NCI-H1417 treated with DMSO at 0.1 percent for 48 hours (cell line): ENCODE data around the gene RIMS4.

Experiments
- DNase-seq: peaks from one replicate; lab custom pipeline; 2025; lab: John Stamatoyannopoulos, UW

Gene RIMS4

GRCh38 chr20:44810391-44811149 lies at the start of gene RIMS4:
Gene RIMS4 (minus strand): TSS chr20:44810546. CDS start chr20:44810271, 275 bp downstream.
- DNase-seq: no peak

DNA sequence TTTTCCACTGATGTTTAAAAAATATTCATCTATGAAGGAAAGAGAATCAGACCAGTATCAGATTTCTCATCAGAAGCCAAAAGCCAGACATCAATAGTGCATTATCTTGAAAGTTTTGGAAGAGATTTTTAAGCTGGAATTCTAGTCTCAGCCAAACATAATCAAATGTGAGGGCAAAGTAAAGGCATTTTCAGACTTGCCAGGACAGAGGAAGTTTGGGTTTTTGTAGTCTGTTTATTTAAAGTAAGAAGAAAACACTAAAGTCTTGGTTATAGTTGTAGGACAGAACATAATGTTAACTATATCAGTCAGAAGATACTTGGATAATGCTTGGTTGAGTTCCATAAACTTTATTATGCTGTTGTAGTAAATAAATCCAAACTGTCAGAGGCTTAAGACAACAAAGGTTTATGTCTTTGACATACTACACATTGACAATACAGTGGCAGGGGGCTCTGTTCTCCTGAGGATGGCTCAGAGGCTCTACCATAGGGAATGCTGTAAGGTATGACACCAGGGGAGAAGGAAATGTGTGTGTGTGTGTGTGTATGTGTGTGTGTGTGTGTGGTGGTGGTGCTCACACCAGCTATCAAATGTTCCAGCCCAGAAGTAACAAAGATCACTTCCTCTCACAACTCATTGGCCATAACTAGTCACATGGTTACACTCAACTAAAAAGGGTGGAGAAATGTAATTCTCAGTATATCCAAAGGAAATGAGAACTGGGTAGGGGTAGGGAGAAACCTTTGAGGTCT lies 48.4 kb upstream of the RIMS4 start:
- no peak for DNase-seq

- DNase-seq: no peak
Measured at GRCh38 chr20:44856856-44857448, 46.6 kb upstream of the RIMS4 start.

DNA sequence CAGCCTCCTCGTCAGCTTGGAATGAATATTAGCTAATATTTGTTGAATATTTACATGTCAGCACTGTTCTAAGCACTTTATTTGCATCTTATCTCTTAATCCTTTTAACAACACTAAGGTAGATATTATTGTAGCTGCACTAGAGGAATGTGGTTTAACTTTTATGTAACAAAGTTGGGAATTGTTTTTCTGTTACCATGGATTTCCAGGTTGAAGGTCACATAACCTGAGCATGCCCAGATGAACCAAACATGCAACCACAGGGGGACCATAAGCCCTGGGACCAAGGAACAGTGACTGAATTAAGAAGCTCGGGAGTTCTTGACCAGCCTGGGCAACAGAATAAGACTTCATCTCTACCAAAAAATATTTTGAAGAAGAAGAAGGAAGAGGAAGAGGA lies 46.1 kb upstream of the RIMS4 start:
- no peak for DNase-seq

- DNase-seq: no peak
Measured at GRCh38 chr20:44851545-44851944, 41.2 kb upstream of the RIMS4 start.

GRCh38 chr20:44850837-44851236 lies 40.5 kb upstream of the RIMS4 start:
- no peak for DNase-seq

- DNase-seq: no peak
Measured at GRCh38 chr20:44850272-44850671, 39.9 kb upstream of the RIMS4 start.

DNA sequence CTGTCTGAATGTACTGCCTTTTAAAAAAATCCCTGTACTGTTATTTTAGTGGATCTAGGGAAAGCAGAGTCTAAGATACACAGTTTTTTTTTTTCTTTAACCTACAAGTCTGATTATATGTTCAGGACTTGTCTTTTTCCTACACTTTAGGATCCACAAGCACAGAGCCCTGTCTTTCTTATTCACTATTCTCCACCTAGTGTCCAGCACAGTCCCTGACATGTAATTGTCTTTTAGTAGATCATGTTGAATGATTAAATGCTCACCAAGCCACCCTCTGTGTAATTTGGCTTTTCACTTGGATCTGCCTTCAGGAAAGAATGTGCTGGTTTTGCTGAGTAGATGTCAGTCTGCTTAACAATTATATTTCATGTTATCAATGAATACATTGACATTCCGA lies 39.4 kb upstream of the RIMS4 start:
- DNase-seq: no peak

DNA sequence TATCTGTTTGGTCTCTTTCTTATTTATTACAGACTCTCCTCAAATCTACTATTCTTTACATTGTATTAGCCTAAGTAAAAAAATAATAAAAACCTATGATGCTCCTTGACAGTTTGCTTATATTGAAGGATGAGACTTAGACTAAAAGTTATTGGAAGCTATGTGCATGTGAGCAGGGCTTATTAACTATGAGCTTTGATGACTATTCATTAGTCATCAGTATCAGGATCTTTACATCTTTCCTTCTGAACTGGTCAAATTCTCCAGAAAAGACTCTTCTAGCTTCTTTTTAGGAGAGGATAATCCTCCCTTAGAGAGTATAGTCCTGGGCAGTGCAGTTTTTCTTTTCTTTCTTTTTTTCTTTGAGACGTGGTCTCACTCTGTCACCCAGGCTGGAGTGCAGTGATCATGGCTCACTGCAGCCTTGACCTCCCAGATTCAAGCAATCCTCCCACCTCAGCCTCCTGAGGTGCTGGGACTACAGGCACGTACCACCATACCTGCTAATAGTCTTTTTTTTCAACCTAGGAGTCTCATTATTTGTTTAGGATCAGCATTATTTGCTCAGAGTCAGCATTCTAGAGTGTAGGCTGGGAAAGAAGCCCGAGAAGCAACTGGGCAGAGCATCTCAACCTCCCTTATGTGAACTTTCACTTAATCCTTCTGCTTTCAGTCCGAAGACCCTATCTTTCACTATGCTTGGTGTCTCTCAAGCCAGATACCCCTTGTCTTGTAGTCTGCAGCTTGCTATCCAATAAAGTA lies 38.1 kb upstream of the RIMS4 start:
- DNase-seq: no peak

DNA sequence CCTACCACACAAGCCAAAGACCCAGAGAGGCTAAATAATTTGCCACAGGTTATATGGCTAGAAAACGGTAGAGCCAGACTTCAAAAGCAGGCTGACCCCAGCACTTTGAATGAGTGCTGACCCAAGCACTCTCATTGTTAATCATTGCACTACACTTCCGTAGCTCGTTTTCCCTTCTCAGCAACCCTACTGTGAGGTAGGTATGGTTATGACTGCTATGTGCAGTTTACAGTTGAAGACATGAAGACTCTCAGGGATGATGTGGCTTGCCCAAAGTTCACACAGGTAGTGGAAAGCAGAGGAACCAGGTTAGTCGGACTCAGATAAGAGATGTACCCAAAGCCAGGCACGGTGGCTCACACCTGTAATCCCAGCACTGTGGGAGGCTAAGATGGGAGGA lies 33.5 kb upstream of the RIMS4 start:
- DNase-seq: no peak

DNA sequence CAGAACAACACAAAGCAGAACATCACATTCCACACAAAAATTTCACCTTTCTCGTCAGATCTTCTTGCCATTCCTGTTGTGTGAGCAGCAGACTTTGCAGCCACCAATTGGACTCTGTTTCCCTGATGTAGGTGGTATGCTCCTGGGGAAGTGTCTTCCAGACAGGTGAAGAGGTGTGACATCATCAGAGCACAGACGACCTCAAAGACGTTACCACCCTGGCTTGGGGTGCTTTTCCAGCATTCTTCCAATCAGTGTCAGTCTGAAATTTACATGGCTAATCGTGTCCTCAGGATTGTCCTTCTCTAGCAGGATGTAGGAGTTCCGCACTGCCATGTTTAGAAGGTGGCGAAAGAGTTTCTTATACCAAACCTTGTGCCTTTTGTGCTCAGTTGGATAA lies 31.6 kb upstream of the RIMS4 start:
- DNase-seq: no peak

DNA sequence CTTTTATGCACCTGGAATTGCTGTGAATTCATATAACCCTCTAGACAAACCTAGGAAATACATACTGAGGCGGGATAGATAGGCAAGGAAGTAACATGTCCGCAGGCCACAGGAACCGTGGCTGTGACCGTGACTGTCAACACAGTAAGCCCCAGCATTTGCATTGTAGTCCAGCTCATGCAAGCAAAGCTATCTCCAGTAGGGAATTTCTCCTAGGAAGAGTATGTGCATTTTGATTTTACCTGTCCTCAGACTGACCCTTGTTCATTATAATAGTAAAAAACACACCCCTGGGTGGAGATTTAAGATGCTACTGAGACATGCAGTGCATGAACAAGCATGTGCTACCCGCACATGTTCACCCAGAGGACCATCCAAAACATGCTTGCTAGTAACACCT lies 30.5 kb upstream of the RIMS4 start:
- no peak for DNase-seq

- no peak for DNase-seq
Measured at GRCh38 chr20:44839481-44839880, 29.1 kb upstream of the RIMS4 start.

- no peak for DNase-seq
Measured at GRCh38 chr20:44838521-44838920, 28.2 kb upstream of the RIMS4 start.

GRCh38 chr20:44837946-44838345 lies 27.6 kb upstream of the RIMS4 start:
- DNase-seq: no peak

GRCh38 chr20:44836601-44837120 lies 26.3 kb upstream of the RIMS4 start:
- DNase-seq: no peak

DNA sequence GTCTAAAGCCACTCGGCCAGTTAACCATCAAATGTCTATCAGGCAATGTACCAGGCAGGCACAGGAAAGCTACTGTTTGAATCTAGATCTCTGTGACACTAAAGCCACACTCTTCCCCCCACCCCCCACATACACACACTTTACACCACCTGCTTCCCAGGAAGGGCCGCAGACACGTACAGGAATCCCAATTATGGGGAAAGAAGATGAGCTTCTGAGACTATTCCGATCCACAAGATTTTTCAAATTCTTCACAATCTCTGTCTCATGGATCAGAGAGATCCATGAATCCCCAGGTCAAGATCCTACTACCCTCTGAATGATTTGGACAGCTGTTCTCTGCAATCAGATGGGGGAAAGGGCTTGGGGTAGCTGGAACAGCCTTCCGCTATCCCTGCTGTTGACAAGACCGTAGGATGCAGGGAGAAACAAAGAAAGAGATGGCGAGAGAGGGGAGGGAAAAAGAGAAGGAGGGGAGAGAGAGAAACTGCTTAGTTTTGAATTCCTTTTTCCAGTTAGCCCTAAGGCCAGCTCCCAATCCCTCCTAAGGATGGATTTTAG lies 25.4 kb upstream of the RIMS4 start:
- DNase-seq: no peak

DNA sequence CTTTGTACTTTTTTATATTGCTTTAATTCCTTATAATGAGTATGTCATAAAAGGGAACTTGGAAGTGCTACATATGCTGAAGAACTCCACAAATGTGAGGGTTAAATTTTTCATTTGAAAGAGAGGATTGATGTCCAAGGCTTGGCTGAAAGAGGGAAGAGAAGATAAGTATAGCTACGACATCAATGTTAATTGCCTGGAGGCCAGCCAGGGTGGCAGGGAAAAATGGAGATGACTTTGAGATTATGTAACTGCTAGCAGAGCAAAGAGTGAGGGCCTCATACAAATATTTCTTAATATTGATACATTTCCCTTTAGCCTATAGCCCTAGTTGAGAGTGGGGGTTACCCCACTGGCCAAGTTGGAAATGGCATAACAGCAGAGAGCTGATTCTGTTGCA lies 24.8 kb upstream of the RIMS4 start:
- no peak for DNase-seq

DNA sequence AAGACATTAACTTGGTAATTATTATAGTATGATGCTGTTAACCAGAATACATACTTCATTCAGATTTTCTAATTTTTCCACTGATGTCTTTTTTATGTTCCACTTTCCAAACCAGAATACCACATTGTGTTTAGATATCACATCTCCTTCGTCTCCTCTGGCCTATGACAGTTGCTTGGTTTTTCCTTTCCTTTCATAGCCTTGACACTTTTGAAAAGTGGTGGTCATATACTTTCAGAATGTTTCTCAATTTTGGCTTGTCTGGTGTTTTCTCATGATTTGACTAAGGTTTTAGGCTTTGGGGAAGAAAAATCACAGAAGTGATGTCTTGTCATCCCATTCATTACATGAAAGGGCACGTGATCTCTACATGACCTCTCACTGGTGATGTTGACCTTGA lies 24.3 kb upstream of the RIMS4 start:
- no peak for DNase-seq

DNA sequence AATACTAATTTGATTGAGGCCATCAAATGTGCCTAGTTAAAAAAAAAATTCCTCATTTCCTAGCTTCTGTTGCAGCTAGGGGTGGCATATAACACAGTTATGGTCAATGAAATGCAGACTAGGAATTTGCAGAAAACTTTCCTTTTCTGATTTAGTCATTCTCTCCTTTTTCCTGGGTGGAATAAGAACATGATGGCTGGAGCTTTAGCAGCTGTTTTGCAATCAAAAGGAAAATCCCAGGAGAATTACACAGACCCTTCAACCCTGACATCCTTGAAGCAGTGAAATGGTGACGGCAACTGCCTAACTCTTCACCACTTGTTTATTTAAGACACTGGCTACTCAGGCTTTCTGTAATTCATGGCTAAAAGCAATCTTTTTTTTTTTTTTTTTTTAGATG lies 23.1 kb upstream of the RIMS4 start:
- DNase-seq: no peak

DNA sequence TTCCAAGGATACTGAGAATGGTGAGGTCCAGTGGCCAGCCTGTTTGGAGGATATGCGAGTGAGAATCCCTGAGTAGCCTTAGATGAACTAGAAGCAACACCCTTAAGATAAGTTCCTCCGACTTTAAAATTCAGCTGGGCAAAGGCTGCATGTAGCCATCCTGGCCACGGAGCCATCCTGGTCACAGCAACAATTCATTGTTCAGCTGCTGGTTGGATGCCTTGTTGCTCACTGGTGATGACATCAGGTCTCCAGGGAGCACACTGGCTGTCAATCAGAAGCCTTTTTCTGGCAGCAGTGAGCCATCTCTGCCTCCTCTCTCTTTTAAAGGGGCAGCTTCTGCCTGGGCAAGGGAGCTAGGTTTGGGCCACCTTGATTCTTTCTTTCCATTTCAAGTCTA lies 22.4 kb upstream of the RIMS4 start:
- DNase-seq: no peak

GRCh38 chr20:44830995-44831394 lies 20.6 kb upstream of the RIMS4 start:
- DNase-seq: no peak
